ENCODE measurements around the gene IGSF21.

IGSF21 gene

GRCh38 chr1:18111605-18112297, 4.2 kb downstream of the IGSF21 start:
- Mint-ChIP-seq H3K36me3 (ENCODE audit: low read depth) (no peaks in the 10 kb centered on the region), H3K27me3 (ENCODE audit: low read depth, poor library complexity) (peaks cover 96% of the 10 kb centered on the region), H3K4me3 (no peak overlapping the region), H3K27ac (no peak overlapping the region), H3K9me3 (no peaks in the 10 kb centered on the region), H3K4me1 (peaks cover 19% of the 10 kb centered on the region)
- DNase-seq: no peak
- TF ChIP-seq CTCF (IDR thresholded peaks at IDR 0.05): no peak

- Mint-ChIP-seq H3K4me3 (no peak overlapping the region), H3K27me3 (ENCODE audit: low read depth, poor library complexity) (peaks cover 96% of the 10 kb centered on the region), H3K4me1 (peaks cover 15% of the 10 kb centered on the region), H3K9me3 (no peaks in the 10 kb centered on the region), H3K27ac (no peak overlapping the region), H3K36me3 (ENCODE audit: low read depth) (no peaks in the 10 kb centered on the region)
- DNase-seq: no peak
- no peak for TF ChIP-seq CTCF (IDR thresholded peaks at IDR 0.05)
These were observed 5.0 kb downstream of the IGSF21 start for GRCh38 chr1:18112611-18113010.

- Mint-ChIP-seq H3K27me3 (ENCODE audit: low read depth, poor library complexity) (peaks cover 98% of the 10 kb centered on the region), H3K9me3 (no peaks in the 10 kb centered on the region), H3K36me3 (ENCODE audit: low read depth) (no peaks in the 10 kb centered on the region), H3K4me3 (no peak overlapping the region), H3K4me1 (peaks cover 5% of the 10 kb centered on the region), H3K27ac (no peak overlapping the region)
- no peak for DNase-seq
- TF ChIP-seq CTCF (IDR thresholded peaks at IDR 0.05): no peak
These were observed 7.3 kb downstream of the IGSF21 start for GRCh38 chr1:18114726-18115410.

GRCh38 chr1:18116777-18117176, 9.2 kb downstream of the IGSF21 start:
- no peak for TF ChIP-seq CTCF (IDR thresholded peaks at IDR 0.05)
- Mint-ChIP-seq H3K36me3 (ENCODE audit: low read depth) (no peaks in the 10 kb centered on the region), H3K4me3 (no peak overlapping the region), H3K9me3 (no peaks in the 10 kb centered on the region), H3K27ac (no peak overlapping the region), H3K4me1 (no peaks in the 10 kb centered on the region), H3K27me3 (ENCODE audit: low read depth, poor library complexity) (peaks cover 98% of the 10 kb centered on the region)
- no peak for DNase-seq

- TF ChIP-seq CTCF (IDR thresholded peaks at IDR 0.05): no peak
- Mint-ChIP-seq H3K36me3 (ENCODE audit: low read depth) (no peaks in the 10 kb centered on the region), H3K9me3 (no peaks in the 10 kb centered on the region), H3K4me1 (no peaks in the 10 kb centered on the region), H3K27ac (no peak overlapping the region), H3K27me3 (ENCODE audit: low read depth, poor library complexity) (peaks cover 93% of the 10 kb centered on the region), H3K4me3 (no peak overlapping the region)
- DNase-seq: no peak
These were observed 10.5 kb downstream of the IGSF21 start for GRCh38 chr1:18118078-18118477.

- Mint-ChIP-seq H3K9me3 (no peaks in the 10 kb centered on the region), H3K27me3 (ENCODE audit: low read depth, poor library complexity) (peaks cover 89% of the 10 kb centered on the region), H3K36me3 (ENCODE audit: low read depth) (no peaks in the 10 kb centered on the region), H3K4me3 (no peak overlapping the region), H3K27ac (no peak overlapping the region), H3K4me1 (no peaks in the 10 kb centered on the region)
- DNase-seq: no peak
- TF ChIP-seq CTCF (IDR thresholded peaks at IDR 0.05): no peak
These were observed 10.9 kb downstream of the IGSF21 start for GRCh38 chr1:18118491-18118890.

Measured in nephron progenitor cell (in vitro differentiated cells).